AG09309 (cell line): ENCODE data around the gene OBSCN.

Source experiments
- DNase-seq: peaks from one replicate; pipeline ENCODE4 v3.0.0-alpha.2; 2010; ENCODE audit warnings: low read depth
- H3K4me3 ChIP-seq: 2 replicates; pipeline ENCODE4 v1.5.1; 2011; ENCODE audit warnings: mild to moderate bottlenecking, low read depth, low read length, moderate library complexity; ENCODE audit not compliant: control insufficient read depth
- CTCF ChIP-seq: IDR thresholded peaks from 2 replicates; pipeline ENCODE4 v1.5.1; 2011; ENCODE audit warnings: mild to moderate bottlenecking, low read depth, low read length, inconsistent platforms; ENCODE audit not compliant: insufficient read depth, control insufficient read depth; ENCODE audit errors: missing control alignments

OBSCN gene

DNA sequence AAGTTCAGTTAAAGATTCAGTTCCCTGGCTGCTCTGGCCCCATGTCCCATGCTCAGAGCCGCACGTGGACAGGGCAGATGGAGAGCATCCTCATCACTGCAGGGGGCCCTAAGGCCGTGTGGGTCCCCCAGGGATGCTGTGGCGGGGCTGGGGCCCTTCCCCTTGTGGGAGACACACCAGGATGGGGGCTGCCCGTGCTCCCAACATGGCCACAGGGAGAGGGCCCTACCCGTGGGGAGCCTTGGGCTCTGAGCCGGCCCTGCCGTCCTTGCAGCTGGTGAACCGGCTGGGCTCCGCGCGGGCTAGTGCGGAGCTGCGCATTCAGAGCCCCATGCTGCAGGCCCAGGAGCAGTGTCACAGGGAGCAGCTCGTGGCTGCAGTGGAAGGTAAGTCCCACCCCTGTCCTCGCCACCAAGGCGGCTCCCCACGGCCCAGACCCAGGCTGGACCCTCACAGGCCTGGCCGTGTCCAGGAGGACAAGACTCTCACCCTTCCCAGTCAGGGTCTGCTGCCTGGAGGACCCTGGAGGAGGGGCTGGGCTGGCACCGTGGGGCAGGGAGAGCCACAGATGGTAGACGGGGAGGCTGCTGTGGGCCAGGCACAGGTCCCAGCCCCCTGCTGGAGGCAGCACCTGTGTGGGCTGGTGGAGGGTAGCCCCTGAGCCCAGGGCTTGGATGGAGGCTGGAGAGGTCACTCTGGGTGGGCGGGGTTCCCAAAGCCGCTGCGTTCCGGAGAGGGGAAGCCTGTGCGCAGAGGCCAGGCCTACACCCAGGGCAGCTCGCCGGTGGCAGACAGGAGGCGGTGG is 145.0 kb downstream of the OBSCN start:
- H3K4me3 ChIP-seq, result no peak overlapping the region
- TF ChIP-seq CTCF, result no peak
- no peak for DNase-seq

GRCh38 chr1:228353601-228354371 is 145.9 kb downstream of the OBSCN start:
- TF ChIP-seq CTCF, result no peak
- no peak for DNase-seq
- no peak overlapping the region for H3K4me3 ChIP-seq

- H3K4me3 ChIP-seq, result no peak overlapping the region
- no peak for DNase-seq
- TF ChIP-seq CTCF, result no peak
These were observed 146.8 kb downstream of the OBSCN start for GRCh38 chr1:228354390-228355320.

DNA sequence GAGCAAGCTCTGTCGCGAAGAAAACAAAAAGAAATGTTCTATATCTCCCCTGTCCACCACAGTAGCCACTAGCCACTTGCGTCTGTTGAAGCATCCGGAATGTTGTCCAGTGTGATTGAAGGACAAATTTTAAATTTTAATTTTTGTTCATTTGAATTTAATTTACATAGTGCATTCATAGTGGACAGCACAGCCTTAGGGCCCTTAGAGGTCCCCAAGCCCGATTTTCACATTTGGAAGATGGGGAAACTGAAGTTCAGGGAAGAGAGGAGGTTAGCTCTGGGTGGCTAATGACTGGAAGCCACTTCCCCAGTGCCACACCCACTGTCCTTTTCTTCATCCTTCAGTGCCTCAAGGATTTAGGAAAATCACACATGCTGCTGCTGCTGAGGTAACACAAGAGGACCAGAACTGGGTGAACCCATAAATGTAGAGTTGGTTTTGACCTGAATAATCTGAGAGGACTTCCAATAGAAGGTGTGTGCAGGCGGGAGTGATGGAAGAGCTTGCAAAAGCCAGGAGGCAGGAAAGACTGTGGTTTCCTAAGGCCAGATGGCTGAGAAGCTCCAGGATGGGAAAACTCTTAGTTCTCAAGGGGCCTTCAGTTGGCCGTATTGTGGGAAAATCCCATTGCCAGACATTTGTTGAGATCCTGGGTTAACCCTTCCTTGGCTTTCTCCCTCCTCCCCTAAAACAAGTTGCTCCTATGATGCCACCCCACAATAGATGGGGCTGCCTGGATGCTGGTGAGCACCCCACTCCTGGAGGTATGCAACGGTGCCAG is 149.2 kb downstream of the OBSCN start:
- no peak for TF ChIP-seq CTCF
- H3K4me3 ChIP-seq, result no peak overlapping the region
- no peak for DNase-seq

- TF ChIP-seq CTCF, result no peak
- DNase-seq, result no peak
- H3K4me3 ChIP-seq, result no peak overlapping the region
These were observed 150.4 kb downstream of the OBSCN start for GRCh38 chr1:228358039-228358763.
